Keratinocyte (primary cell): ENCODE measurements around the gene MUC21. TPM values are rescaled to one million over a fixed set of nuclear protein-coding genes. Genes with fewer than 3 reads are reported as not detected.

Experiments
- DNase-seq: peaks from one replicate; pipeline ENCODE4 v3.0.0-alpha.2; 2011; ENCODE audit warnings: low read depth, missing footprints, low spot score
- FAIRE-seq: peaks from 2 replicates; lab custom pipeline; 2011; peaks lifted over from hg19 to GRCh38; lab: Jason Lieb, UNC
- H2AFZ ChIP-seq: 2 replicates; pipeline ENCODE4 v1.6.0; 2012; ENCODE audit warnings: low read length, control low read depth, inconsistent platforms; ENCODE audit not compliant: control insufficient read depth
- H3K27ac ChIP-seq: 2 replicates; pipeline ENCODE4 v1.5.1; 2011; ENCODE audit warnings: low read length; ENCODE audit not compliant: control insufficient read depth, insufficient read depth
- H3K27me3 ChIP-seq: 3 replicates; pipeline ENCODE4 v1.6.0; 2011; ENCODE audit warnings: low read length; ENCODE audit not compliant: control insufficient read depth, insufficient read depth; ENCODE audit errors: extremely low read depth
- H3K36me3 ChIP-seq, 2 experiments: 2 replicates in 1 of 2; 3 replicates in 1 of 2; pipeline ENCODE4 v1.5.1; 2011; ENCODE audit warnings: low read length in 2 of 2, mild to moderate bottlenecking in 1 of 2; ENCODE audit not compliant: control insufficient read depth in 2 of 2, insufficient read depth in 2 of 2; ENCODE audit errors: extremely low read depth in 1 of 2
- H3K4me1 ChIP-seq: 3 replicates; pipeline ENCODE4 v1.5.1; 2011; ENCODE audit warnings: low read length; ENCODE audit not compliant: control insufficient read depth, insufficient read depth; ENCODE audit errors: extremely low read depth
- H3K4me2 ChIP-seq: 3 replicates; pipeline ENCODE4 v1.6.0; 2011; ENCODE audit warnings: low read depth, low read length; ENCODE audit not compliant: control insufficient read depth, insufficient read depth; ENCODE audit errors: extremely low read depth
- H3K4me3 ChIP-seq, 3 experiments: fragments of 200-600 bp in 1 of 3; sonication (generic) in 1 of 3; 2 replicates in 2 of 3; 3 replicates in 1 of 3; pipeline ENCODE4 v1.5.1; 2011 to 2016; ENCODE audit warnings: low read length in 3 of 3, mild to moderate bottlenecking in 3 of 3, control low read depth in 2 of 3, inconsistent platforms in 1 of 3, low read depth in 1 of 3, mixed read lengths in 1 of 3, mixed run types in 1 of 3, moderate library complexity in 1 of 3; ENCODE audit not compliant: control insufficient read depth in 2 of 3, insufficient read depth in 2 of 3; ENCODE audit errors: extremely low read depth in 1 of 3
- H3K79me2 ChIP-seq: 2 replicates; pipeline ENCODE4 v1.6.0; 2012; ENCODE audit warnings: low read length; ENCODE audit not compliant: control insufficient read depth, insufficient read depth
- H3K9ac ChIP-seq: 3 replicates; pipeline ENCODE4 v1.6.0; 2011; ENCODE audit warnings: low read length; ENCODE audit not compliant: control insufficient read depth, insufficient read depth; ENCODE audit errors: extremely low read depth
- H3K9me1 ChIP-seq: 3 replicates; pipeline ENCODE4 v1.6.0; 2011; ENCODE audit warnings: low read length; ENCODE audit not compliant: control insufficient read depth, insufficient read depth; ENCODE audit errors: extremely low read depth
- H3K9me3 ChIP-seq: 2 replicates; pipeline ENCODE4 v1.5.1; 2012; ENCODE audit warnings: low read depth, low read length; ENCODE audit not compliant: control insufficient read depth
- H4K20me1 ChIP-seq: 3 replicates; pipeline ENCODE4 v1.6.0; 2011; ENCODE audit warnings: low read length; ENCODE audit not compliant: control insufficient read depth, insufficient read depth; ENCODE audit errors: extremely low read depth
- EZH2 ChIP-seq: IDR thresholded peaks from one replicate; pipeline ENCODE4 v1.6.1; 2012; ENCODE audit warnings: inconsistent platforms, mild to moderate bottlenecking, low read length, moderate library complexity
- dilution Hi-C: fragments of 300-500 bp; cut with MboI; formaldehyde crosslinking; loops from one replicate; pipeline ENCODE4 v1.7.0; 2020; ENCODE audit warnings: low sequenced_read_pairs; ENCODE audit not compliant: extremely low pct_ligation_motif_present
- polyA plus RNA-seq, 5 experiments: library from polyadenylated mRNA; depleted of rRNA in 3 of 5; stranded (reverse) in 3 of 5; stranded (forward) in 1 of 5; unstranded in 1 of 5; fragments of >200 nt; gene quantifications; 1 replicate in 1 of 5; 2 replicates in 3 of 5; 3 replicates in 1 of 5; pipeline versions ENCODE4 v1.2.1 to v1.2.3, GENCODE V29; 2011 to 2012; ENCODE audit warnings: missing spikeins in 2 of 5, low read depth in 1 of 5, low replicate concordance in 1 of 5
- TF ChIP-seq, protein P1 (sequence below), 3 experiments: IDR thresholded peaks in 1 of 3; conservative IDR thresholded peaks in 1 of 3; optimal IDR thresholded peaks in 1 of 3; 2 replicates in 2 of 3; 3 replicates in 1 of 3; pipeline versions ENCODE3 to v1.5.1; 2011; ENCODE audit warnings: low read length in 3 of 3, mild to moderate bottlenecking in 3 of 3, moderate library complexity in 2 of 3, control low read depth in 1 of 3, inconsistent platforms in 1 of 3; ENCODE audit not compliant: insufficient read depth in 2 of 3; ENCODE audit errors: extremely low read depth in 1 of 3

MUC21 gene
- polyA plus RNA-seq, 1 donor (not counting 4 experiments of a cell fraction or from before 2014, with no cell fraction given), result not detected

DNA sequence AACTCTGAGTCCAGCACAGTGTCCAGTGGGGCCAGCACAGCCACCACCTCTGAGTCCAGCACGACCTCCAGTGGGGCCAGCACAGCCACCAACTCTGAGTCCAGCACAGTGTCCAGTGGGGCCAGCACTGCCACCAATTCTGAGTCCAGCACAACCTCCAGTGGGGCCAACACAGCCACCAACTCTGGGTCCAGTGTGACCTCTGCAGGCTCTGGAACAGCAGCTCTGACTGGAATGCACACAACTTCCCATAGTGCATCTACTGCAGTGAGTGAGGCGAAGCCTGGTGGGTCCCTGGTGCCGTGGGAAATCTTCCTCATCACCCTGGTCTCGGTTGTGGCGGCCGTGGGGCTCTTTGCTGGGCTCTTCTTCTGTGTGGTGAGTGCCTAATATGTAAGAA lies 3.8 kb downstream of the MUC21 start:
- Histone ChIP-seq H3K9ac (no peak overlapping the region), H4K20me1 (no peaks in the 10 kb centered on the region), H2AFZ (no peak overlapping the region), H3K4me3 (no peak overlapping the region), H3K4me2 (no peak overlapping the region), H3K4me1 (peaks cover 4% of the 10 kb centered on the region), H3K36me3 (no peaks in the 10 kb centered on the region), H3K27ac (no peak overlapping the region), H3K79me2 (no peaks in the 10 kb centered on the region), H3K27me3 (peaks cover 5% of the 10 kb centered on the region), H3K9me1 (no peaks in the 10 kb centered on the region), H3K9me3 (no peaks in the 10 kb centered on the region)
- dilution Hi-C loops, result no loop called here
- FAIRE-seq (no peak), DNase-seq (no peak)
- TF ChIP-seq EZH2, result no peak
- TF ChIP-seq, protein P1, sequence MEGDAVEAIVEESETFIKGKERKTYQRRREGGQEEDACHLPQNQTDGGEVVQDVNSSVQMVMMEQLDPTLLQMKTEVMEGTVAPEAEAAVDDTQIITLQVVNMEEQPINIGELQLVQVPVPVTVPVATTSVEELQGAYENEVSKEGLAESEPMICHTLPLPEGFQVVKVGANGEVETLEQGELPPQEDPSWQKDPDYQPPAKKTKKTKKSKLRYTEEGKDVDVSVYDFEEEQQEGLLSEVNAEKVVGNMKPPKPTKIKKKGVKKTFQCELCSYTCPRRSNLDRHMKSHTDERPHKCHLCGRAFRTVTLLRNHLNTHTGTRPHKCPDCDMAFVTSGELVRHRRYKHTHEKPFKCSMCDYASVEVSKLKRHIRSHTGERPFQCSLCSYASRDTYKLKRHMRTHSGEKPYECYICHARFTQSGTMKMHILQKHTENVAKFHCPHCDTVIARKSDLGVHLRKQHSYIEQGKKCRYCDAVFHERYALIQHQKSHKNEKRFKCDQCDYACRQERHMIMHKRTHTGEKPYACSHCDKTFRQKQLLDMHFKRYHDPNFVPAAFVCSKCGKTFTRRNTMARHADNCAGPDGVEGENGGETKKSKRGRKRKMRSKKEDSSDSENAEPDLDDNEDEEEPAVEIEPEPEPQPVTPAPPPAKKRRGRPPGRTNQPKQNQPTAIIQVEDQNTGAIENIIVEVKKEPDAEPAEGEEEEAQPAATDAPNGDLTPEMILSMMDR (optimal IDR thresholded peaks at IDR 0.05 in 1 of 3, IDR thresholded peaks at IDR 0.05 in 1 of 3, conservative IDR thresholded peaks at IDR 0.05 in 1 of 3; ENCODE audit: extremely low read depth in 1 of 3, insufficient read depth in 2 of 3, low read length in 3 of 3), result no peak

DNA sequence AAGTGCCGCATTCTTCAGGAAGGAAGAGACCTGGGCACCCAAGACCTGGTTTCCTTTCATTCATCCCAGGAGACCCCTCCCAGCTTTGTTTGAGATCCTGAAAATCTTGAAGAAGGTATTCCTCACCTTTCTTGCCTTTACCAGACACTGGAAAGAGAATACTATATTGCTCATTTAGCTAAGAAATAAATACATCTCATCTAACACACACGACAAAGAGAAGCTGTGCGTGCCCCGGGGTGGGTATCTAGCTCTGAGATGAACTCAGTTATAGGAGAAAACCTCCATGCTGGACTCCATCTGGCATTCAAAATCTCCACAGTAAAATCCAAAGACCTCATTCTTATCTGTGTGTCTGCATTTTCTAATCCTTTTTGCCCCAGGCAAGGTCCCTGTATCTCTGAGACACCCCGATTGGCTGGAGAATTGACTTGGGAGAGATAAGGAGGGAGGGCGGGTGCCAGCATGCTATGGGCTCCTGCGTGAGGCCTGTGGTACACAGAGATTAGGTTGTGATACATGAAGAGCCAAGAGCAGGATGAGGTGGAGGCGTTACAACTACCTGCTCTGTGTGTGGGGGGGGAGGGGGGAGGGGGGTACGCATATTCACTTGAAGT lies 4.8 kb downstream of the MUC21 start:
- no peak for DNase-seq
- Histone ChIP-seq H3K4me3 (no peak overlapping the region), H3K9me3 (no peaks in the 10 kb centered on the region), H3K79me2 (no peaks in the 10 kb centered on the region), H3K4me1 (no peaks in the 10 kb centered on the region), H3K9ac (no peak overlapping the region), H4K20me1 (no peaks in the 10 kb centered on the region), H2AFZ (no peak overlapping the region), H3K27me3 (peaks cover 5% of the 10 kb centered on the region), H3K36me3 (no peaks in the 10 kb centered on the region), H3K9me1 (no peaks in the 10 kb centered on the region), H3K27ac (no peak overlapping the region), H3K4me2 (no peak overlapping the region)
- no peak for FAIRE-seq
- dilution Hi-C loops, result no loop called here
- TF ChIP-seq, protein P1 (optimal IDR thresholded peaks at IDR 0.05 in 1 of 3, IDR thresholded peaks at IDR 0.05 in 1 of 3, conservative IDR thresholded peaks at IDR 0.05 in 1 of 3; ENCODE audit: extremely low read depth in 1 of 3, insufficient read depth in 2 of 3, low read length in 3 of 3), result no peak
- TF ChIP-seq EZH2, result no peak
